ENCODE measurements around the gene NAT10. TPM values are rescaled to one million over a fixed set of nuclear protein-coding genes. Genes with fewer than 3 reads are reported as not detected.

Gene NAT10
- total and polyA plus RNA-seq, 5 experiments from 2014 or later: 25.2 to 92.8 (median 56.7) TPM

DNA sequence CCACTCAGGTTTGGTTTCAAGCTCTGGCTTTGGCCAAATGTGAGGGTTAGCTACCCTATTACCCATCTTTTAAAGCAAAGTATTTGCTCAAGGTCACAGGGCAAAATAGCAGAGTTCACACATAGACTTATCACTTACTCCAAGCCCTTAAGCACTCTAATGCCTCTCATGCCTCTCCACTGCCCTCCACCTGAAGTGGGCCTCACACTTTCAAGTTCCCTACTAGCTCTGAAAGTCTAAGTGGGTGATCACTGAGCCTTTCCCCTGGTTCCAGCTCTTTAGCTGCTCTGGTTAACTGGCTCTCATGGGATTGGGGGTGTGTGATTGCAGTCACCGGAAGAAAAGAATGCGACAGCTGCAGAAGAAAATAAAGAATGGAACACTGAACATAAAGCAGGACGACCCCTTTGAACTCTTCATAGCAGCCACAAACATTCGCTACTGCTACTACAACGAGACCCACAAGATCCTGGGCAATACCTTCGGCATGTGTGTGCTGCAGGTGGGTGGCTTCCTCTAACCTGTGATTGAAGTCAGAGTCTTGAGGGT is 6.4 kb downstream of the NAT10 start:
- ATAC-seq (no peak), DNase-seq (no peak)
- peaks cover 15 to 94% (median 47%) of the 10 kb centered on the region in 3 donors for H3K36me3 Mint-ChIP-seq
- no peaks in the 10 kb centered on the region for H3K9me3 Mint-ChIP-seq
- peaks cover 16 to 40% (median 28%) of the 10 kb centered on the region in 4 donors for H3K4me1 Mint-ChIP-seq
- H3K27me3 Mint-ChIP-seq: no peaks in the 10 kb centered on the region
- POLR2A ChIA-PET: no interaction called here
- H3K4me3 Mint-ChIP-seq: no peak overlapping the region
- no peak overlapping the region for H3K27ac Mint-ChIP-seq

- Mint-ChIP-seq H3K27me3 (no peaks in the 10 kb centered on the region), H3K27ac (peak overlapping the region in 1 of 10 donors; percentile 82), H3K4me1 (peaks cover 4 to 22% (median 16%) of the 10 kb centered on the region in 4 donors), H3K9me3 (no peaks in the 10 kb centered on the region), H3K4me3 (no peak overlapping the region), H3K36me3 (peaks cover 15 to 98% (median 53%) of the 10 kb centered on the region in 3 donors)
- no peak for ATAC-seq
- no peak for DNase-seq
- POLR2A ChIA-PET: no interaction called here
These were observed 8.6 kb downstream of the NAT10 start for GRCh38 chr11:34114014-34114413.

DNA sequence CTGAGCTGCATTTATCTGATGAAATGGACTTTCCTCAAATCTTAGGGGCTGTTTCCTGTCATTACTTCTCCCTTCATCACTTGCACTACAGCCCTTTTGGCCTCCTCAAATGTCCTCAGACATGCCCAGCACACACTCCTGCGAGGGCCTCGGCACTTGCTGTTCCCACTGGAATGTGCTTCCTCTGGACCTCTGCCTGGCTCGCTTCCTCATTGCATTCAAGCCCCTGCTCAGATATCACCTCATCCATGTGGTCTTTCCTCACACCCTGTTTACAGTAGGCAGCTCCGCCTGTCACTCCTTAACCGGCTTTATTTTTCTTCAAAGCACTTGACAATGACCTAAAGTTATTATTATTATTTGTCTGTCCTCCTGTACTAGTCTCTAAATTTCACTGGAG is 9.0 kb downstream of the NAT10 start:
- H3K4me1 Mint-ChIP-seq: peaks cover under 1 to 18% (median 12%) of the 10 kb centered on the region in 4 donors
- ATAC-seq: no peak
- no peak overlapping the region for H3K4me3 Mint-ChIP-seq
- H3K27me3 Mint-ChIP-seq: no peaks in the 10 kb centered on the region
- POLR2A ChIA-PET: no interaction called here
- no peak for DNase-seq
- H3K36me3 Mint-ChIP-seq: peaks cover 10 to 98% (median 50%) of the 10 kb centered on the region in 3 donors
- H3K9me3 Mint-ChIP-seq: no peaks in the 10 kb centered on the region
- peak overlapping the region in 2 of 10 donors; percentile 78 to 82 for H3K27ac Mint-ChIP-seq

GRCh38 chr11:34120651-34121050 is 15.2 kb downstream of the NAT10 start:
- Mint-ChIP-seq H3K4me3 (no peak overlapping the region), H3K4me1 (peaks cover 0 to 11% (median 5%) of the 10 kb centered on the region in 4 donors), H3K36me3 (peaks cover 5 to 95% (median 36%) of the 10 kb centered on the region in 3 donors), H3K27ac (peak overlapping the region in 1 of 10 donors; percentile 67), H3K27me3 (no peaks in the 10 kb centered on the region), H3K9me3 (no peaks in the 10 kb centered on the region)
- DNase-seq (no peak), ATAC-seq (no peak)
- POLR2A ChIA-PET: no interaction called here

DNA sequence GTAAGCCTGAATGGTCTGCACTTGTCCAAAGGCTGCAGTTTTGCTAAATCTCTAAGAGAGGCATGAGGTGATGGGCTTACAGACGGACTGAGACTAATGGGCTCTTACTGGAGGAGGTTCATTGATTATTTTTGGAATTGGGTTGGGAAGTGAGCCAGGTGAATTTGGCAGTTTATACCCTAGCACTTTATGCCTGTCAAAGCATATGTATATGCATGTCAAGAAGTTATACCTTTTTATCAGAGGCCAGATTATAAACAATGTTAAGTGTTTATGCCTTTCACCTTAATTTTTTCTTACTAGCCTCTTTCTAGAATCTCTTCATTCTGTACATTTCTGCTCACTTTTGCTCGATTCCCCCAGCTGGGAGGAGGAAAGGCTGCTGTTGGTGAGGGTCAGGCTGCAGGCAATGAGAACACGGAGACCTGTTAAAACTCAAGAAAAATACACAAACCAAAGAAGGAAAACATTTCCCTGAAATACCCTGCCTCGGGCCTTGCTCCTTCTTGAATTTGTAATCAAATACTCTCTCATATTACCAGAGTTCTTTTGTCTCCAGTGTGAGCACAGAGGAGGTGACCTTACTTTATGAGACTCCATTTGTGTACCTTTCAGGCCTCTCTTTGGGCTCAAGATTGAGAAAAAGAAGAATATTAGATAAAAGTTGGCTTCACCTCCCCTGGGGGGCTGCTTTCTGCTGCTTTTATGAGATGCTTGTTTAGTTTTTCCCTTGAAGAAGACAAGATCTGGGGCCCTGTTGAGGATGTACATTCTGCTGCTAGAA is 19.6 kb downstream of the NAT10 start:
- Mint-ChIP-seq H3K36me3 (peaks cover 14 to 97% (median 40%) of the 10 kb centered on the region in 3 donors), H3K27ac (no peak overlapping the region), H3K9me3 (no peaks in the 10 kb centered on the region), H3K4me1 (peaks cover 0 to 11% (median 5%) of the 10 kb centered on the region in 4 donors), H3K4me3 (no peak overlapping the region), H3K27me3 (no peaks in the 10 kb centered on the region)
- no peak for ATAC-seq
- POLR2A ChIA-PET: no interaction called here
- no peak for DNase-seq

DNA sequence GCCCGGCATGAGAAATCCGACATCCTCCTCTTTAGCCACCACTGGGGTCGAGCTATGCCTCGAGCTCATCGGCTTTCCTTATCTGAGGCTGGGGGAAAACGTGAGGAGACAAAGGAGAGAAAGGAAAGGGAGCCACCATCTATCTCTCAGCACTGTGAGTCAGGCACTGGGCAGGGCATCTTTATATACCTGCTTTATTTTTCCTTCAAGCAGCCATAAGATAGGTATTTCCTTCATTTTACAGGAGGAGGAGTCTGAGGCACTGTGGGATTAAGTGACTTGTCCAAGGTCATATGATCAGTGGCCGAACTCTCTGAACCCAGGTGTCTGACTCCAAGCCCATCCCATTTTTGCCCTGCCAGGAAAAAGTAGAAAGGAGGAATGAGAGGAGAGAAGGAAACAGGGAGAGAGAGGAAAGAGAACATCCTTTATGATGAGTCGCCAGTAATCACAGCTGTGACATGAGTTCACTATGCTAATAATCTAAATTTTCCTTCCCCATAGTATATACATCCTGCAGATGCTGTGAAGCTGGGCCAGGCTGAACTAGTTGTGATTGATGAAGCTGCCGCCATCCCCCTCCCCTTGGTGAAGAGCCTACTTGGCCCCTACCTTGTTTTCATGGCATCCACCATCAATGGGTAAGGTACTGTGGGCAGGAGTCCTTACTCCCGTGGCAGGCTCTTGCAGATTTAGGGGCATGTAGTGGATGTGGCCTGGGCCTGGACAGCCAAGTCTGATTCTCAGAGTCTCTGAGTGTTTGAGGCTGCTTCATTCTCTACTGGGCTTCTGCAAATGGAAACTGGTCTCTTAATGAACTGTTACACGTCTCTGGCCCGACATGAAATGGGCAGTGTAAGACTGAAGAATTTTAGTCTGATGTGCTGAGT is 21.8 kb downstream of the NAT10 start:
- Mint-ChIP-seq H3K27ac (peak overlapping the region in 2 of 10 donors; percentile 25 to 38), H3K36me3 (peaks cover 19 to 100% (median 35%) of the 10 kb centered on the region in 3 donors), H3K4me1 (peaks cover 0 to 1% (median 0%) of the 10 kb centered on the region in 4 donors), H3K27me3 (no peaks in the 10 kb centered on the region), H3K9me3 (no peaks in the 10 kb centered on the region), H3K4me3 (no peak overlapping the region)
- DNase-seq: no peak
- POLR2A ChIA-PET: no interaction called here
- ATAC-seq: no peak

GRCh38 chr11:34128824-34129223 is 23.4 kb downstream of the NAT10 start:
- H3K4me1 Mint-ChIP-seq: peaks cover 0 to 1% (median 0%) of the 10 kb centered on the region in 4 donors
- no peaks in the 10 kb centered on the region for H3K9me3 Mint-ChIP-seq
- ATAC-seq (no peak), DNase-seq (no peak)
- POLR2A ChIA-PET: no interaction called here
- no peak overlapping the region for H3K4me3 Mint-ChIP-seq
- peaks cover 19 to 99% (median 35%) of the 10 kb centered on the region in 3 donors for H3K36me3 Mint-ChIP-seq
- no peaks in the 10 kb centered on the region for H3K27me3 Mint-ChIP-seq
- no peak overlapping the region for H3K27ac Mint-ChIP-seq

GRCh38 chr11:34132261-34132965 is 27.0 kb downstream of the NAT10 start:
- POLR2A ChIA-PET: no interaction called here
- no peak for ATAC-seq
- Mint-ChIP-seq H3K4me3 (no peak overlapping the region), H3K36me3 (peaks cover 20 to 93% (median 29%) of the 10 kb centered on the region in 3 donors), H3K27ac (no peak overlapping the region), H3K27me3 (no peaks in the 10 kb centered on the region), H3K4me1 (peaks cover 0 to 5% (median 0%) of the 10 kb centered on the region in 4 donors), H3K9me3 (no peaks in the 10 kb centered on the region)
- no peak for DNase-seq

- Mint-ChIP-seq H3K4me3 (no peak overlapping the region), H3K27ac (peak overlapping the region in 1 of 10 donors; percentile 69), H3K9me3 (no peaks in the 10 kb centered on the region), H3K36me3 (peaks cover 19 to 93% (median 22%) of the 10 kb centered on the region in 3 donors), H3K4me1 (peaks cover 0 to 6% (median 0%) of the 10 kb centered on the region in 4 donors), H3K27me3 (no peaks in the 10 kb centered on the region)
- ATAC-seq: no peak
- POLR2A ChIA-PET: no interaction called here
- DNase-seq: no peak
These were observed 29.3 kb downstream of the NAT10 start for GRCh38 chr11:34134765-34135164.

DNA sequence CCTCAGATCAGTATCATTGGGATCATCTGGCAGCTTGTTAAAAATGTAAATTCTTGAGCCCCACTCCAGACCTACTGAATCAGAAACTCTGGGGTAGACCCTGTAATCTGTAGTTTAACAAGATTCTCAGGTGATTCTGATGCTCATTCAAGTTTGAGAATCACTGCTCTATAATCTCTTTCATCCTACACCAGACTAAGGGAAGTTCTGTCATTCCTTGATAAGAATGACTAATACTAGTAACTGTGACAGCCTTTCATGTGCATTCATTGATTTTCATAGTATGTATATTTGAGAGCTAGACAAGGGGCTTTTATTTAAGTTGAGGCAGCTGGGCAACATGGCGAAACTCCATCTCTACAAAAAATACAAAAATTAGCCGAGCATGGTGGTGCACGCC is 30.0 kb downstream of the NAT10 start:
- peak overlapping the region in 1 of 10 donors; percentile 54 for H3K27ac Mint-ChIP-seq
- POLR2A ChIA-PET: no interaction called here
- H3K9me3 Mint-ChIP-seq: no peaks in the 10 kb centered on the region
- ATAC-seq (no peak), DNase-seq (no peak)
- no peak overlapping the region for H3K4me3 Mint-ChIP-seq
- no peaks in the 10 kb centered on the region for H3K27me3 Mint-ChIP-seq
- H3K36me3 Mint-ChIP-seq: peaks cover 19 to 93% (median 23%) of the 10 kb centered on the region in 3 donors
- H3K4me1 Mint-ChIP-seq: peaks cover 0 to 6% (median 0%) of the 10 kb centered on the region in 4 donors

GRCh38 chr11:34136420-34136819 is 31.0 kb downstream of the NAT10 start:
- Mint-ChIP-seq H3K36me3 (peaks cover 19 to 93% (median 24%) of the 10 kb centered on the region in 3 donors), H3K27ac (no peak overlapping the region), H3K4me3 (no peak overlapping the region), H3K27me3 (no peaks in the 10 kb centered on the region), H3K4me1 (peaks cover 0 to 6% (median 0%) of the 10 kb centered on the region in 4 donors), H3K9me3 (no peaks in the 10 kb centered on the region)
- ATAC-seq (no peak), DNase-seq (no peak)
- POLR2A ChIA-PET: no interaction called here

DNA sequence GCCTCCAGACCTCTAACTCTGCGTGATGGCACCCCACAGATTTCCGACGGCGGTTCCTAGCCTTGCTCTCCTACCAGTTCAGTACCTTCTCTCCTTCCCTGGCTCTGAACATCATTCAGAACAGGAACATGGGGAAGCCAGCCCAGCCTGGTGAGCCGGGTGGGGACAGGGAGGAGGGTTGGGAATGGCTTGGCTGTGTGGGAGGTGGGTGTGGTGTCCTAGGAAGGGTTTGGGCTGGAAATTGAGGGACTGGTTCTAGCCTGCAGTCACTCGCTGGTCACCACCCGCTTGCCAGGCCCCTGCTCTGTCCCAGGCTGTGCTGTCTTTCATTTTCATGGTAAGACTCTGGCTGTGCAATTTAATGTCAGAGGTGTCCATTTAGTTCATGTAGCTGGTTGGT is 33.9 kb downstream of the NAT10 start:
- Mint-ChIP-seq H3K36me3 (peaks cover 15 to 92% (median 35%) of the 10 kb centered on the region in 3 donors), H3K27ac (no peak overlapping the region), H3K27me3 (no peaks in the 10 kb centered on the region), H3K4me1 (peaks cover 0 to 6% (median 0%) of the 10 kb centered on the region in 4 donors), H3K4me3 (no peak overlapping the region), H3K9me3 (no peaks in the 10 kb centered on the region)
- POLR2A ChIA-PET: no interaction called here
- no peak for ATAC-seq
- DNase-seq: no peak
